HepG2 (cell line): Measurements from ENCODE around the gene FCHO1. TPM values are rescaled to one million over a fixed set of nuclear protein-coding genes. Genes with fewer than 3 reads are reported as not detected.

Experiments used
- ARID3A ChIP-seq: IDR thresholded peaks from 2 replicates; pipeline ENCODE4 v1.6.1; 2012; ENCODE audit warnings: low read depth, low read length, improper control_type of control experiment
- ARID4A ChIP-seq: sonication (generic); formaldehyde crosslinking; IDR thresholded peaks from 2 replicates; pipeline ENCODE4 v1.5.0; 2020; ENCODE audit warnings: mild to moderate bottlenecking, missing genetic modification reagents, borderline replicate concordance
- BCL6 ChIP-seq: IDR thresholded peaks from 2 replicates; pipeline ENCODE4 v1.6.1; 2016; ENCODE audit warnings: missing genetic modification reagents, missing compliant biosample characterization
- CSRNP1 ChIP-seq: sonication (generic); formaldehyde crosslinking; IDR thresholded peaks from 2 replicates; pipeline ENCODE4 v1.8.1; 2023; ENCODE audit warnings: mild to moderate bottlenecking, missing genetic modification reagents
- JUNB ChIP-seq: sonication (generic); formaldehyde crosslinking; IDR thresholded peaks from 2 replicates; pipeline ENCODE4 v1.8.0; 2022; ENCODE audit warnings: missing genetic modification reagents, mild to moderate bottlenecking, borderline replicate concordance
- KDM3A ChIP-seq: IDR thresholded peaks from 2 replicates; pipeline ENCODE4 v1.6.1; 2018; ENCODE audit warnings: low read depth, missing compliant biosample characterization
- NFAT5 ChIP-seq: sonication (generic); formaldehyde crosslinking; IDR thresholded peaks from 2 replicates; pipeline ENCODE4 v1.4.0; 2020; ENCODE audit warnings: missing genetic modification reagents
- PHF21A ChIP-seq: sonication (generic); formaldehyde crosslinking; IDR thresholded peaks from 2 replicates; pipeline ENCODE4 v1.5.0; 2020; ENCODE audit warnings: mild to moderate bottlenecking, missing genetic modification reagents
- TAF15 ChIP-seq: fragments of 200-400 bp; formaldehyde crosslinking; IDR thresholded peaks from one replicate; pipeline ENCODE4 v1.6.1; 2018; ENCODE audit warnings: mild to moderate bottlenecking, low read depth, low read length; ENCODE audit not compliant: poor library complexity, severe bottlenecking
- ZNF280B ChIP-seq: sonication (generic); formaldehyde crosslinking; IDR thresholded peaks from 2 replicates; pipeline ENCODE4 v1.5.0; 2020; ENCODE audit warnings: missing genetic modification reagents, mild to moderate bottlenecking, borderline replicate concordance
- ZNF333 ChIP-seq: sonication (generic); formaldehyde crosslinking; IDR thresholded peaks from 2 replicates; pipeline ENCODE4 v1.4.0; 2020; ENCODE audit warnings: mild to moderate bottlenecking, missing genetic modification reagents, borderline replicate concordance
- ZNF430 ChIP-seq: sonication (generic); formaldehyde crosslinking; IDR thresholded peaks from 2 replicates; pipeline ENCODE4 v1.9.0; 2021; ENCODE audit warnings: mild to moderate bottlenecking, missing genetic modification reagents
- ZNF451 ChIP-seq: sonication (generic); formaldehyde crosslinking; IDR thresholded peaks from 2 replicates; pipeline ENCODE4 v1.5.0; 2020; ENCODE audit warnings: mild to moderate bottlenecking, missing genetic modification reagents
- polyA plus RNA-seq, 8 experiments: library from polyadenylated mRNA; depleted of rRNA in 3 of 8; stranded (reverse) in 7 of 8; unstranded in 1 of 8; fragments of >200 nt; fragmentation: Illumina TruSeq in 4 of 8; extraction: Trizol in 4 of 8; gene quantifications; 2 replicates each; pipeline versions ENCODE4 v1.2.1 to v1.2.3, GENCODE V29; 2011 to 2016; ENCODE audit warnings: low read depth in 4 of 8, missing spikeins in 1 of 8, mixed read lengths in 1 of 8; ENCODE audit not compliant: insufficient read depth in 1 of 8
- total RNA-seq, 5 experiments: library from RNA; depleted of rRNA; stranded (reverse); fragments of >200 nt; fragmentation: Illumina TruSeq; extraction: Trizol; gene quantifications; 2 replicates each; pipeline ENCODE4 v1.2.3, GENCODE V29; 2016; ENCODE audit warnings: low read depth in 1 of 5

The FCHO1 gene
- total and polyA plus RNA-seq, 2 of the 13 experiments (the other 11 are each of a cell fraction or from before 2014, with no cell fraction given), result 1.3 to 3.1 TPM

GRCh38 chr19:17797424-17798201, 46.3 kb downstream of the FCHO1 start (continued):
- TF ChIP-seq BCL6, result 0 out of 2 replicates have a peak, but pooled peaks have one; percentile 13
- TF ChIP-seq KDM3A, result no peak
- TF ChIP-seq ARID3A, result peak; percentile 62; the same call in 1 of the 2 replicates
- TF ChIP-seq TAF15, result no peak
- TF ChIP-seq NFAT5, result no peak
- 0 out of 2 replicates have a peak, but pooled peaks have one; percentile 35 for TF ChIP-seq ZNF430 (CRISPR knock-in tag)
- TF ChIP-seq ZNF280B (CRISPR knock-in tag), result no peak
- TF ChIP-seq JUNB (CRISPR knock-in tag), result no peak
- TF ChIP-seq ZNF451 (CRISPR knock-in tag), result no peak
- TF ChIP-seq ARID4A (CRISPR knock-in tag), result peak; percentile 24; the same call in 1 of the 2 replicates
- no peak for TF ChIP-seq CSRNP1 (CRISPR knock-in tag)
- peak; percentile 76 for TF ChIP-seq PHF21A (CRISPR knock-in tag)
- no peak for TF ChIP-seq ZNF333
